Measurements from ENCODE around the gene KIR3DL1.
"Not testable (repeated sequence)": the region's sequence is repeated elsewhere in the genome, so short reads cannot be mapped to it uniquely, and the experiment has no call there.

The KIR3DL1 gene

DNA sequence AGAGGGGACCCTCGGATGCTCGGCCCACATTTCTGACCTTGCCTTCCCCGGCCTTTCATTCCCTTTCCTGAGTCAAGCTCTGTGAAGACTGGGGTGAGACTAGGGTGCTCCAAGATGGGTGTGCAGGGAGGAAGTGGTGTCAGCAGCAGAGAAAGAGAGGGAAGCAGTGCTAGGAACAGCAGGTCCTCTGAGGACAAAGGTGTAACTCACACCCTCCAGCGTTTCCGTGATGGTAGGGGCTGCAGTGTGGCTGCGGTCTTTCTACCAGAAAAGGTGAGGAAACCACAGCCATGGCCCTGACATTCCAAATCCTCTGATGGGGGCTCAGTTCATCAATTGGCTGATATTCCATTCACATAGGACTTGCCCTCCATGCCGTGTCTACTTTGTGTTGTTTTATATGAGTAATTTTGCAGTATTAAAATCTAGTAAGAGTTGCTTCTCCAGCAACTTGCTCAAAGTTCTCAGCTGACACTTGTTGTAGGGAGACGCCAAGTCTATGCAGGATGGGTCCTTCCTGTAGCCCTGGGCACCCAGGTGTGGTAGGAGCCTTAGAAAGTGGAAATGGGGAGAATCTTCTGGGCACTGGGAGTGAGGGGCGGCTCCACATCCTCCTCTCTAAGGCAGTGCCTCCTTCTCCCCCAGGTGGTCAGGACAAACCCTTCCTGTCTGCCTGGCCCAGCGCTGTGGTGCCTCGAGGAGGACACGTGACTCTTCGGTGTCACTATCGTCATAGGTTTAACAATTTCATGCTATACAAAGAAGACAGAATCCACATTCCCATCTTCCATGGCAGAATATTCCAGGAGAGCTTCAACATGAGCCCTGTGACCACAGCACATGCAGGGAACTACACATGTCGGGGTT, 1.6 kb downstream of the KIR3DL1 start:
- DNase-seq: no peak

DNA sequence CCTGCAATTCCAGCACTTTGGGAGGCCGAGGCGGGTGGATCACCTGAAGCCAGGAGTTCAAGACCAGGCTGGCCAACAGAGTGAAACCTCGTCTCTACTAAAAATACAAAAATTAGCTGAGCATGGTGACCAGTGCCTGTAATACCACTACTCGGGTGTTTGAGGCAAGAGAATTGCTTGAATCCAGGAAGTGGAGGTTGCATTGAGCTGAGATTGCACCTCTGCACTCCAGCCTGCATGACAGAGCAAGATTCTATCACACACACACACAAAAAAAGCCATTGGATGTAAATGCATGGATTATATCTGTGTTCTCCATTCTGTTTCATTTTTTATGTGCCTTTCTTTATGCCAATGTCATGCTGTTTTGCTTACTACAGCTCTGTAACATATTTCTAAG, 8.1 kb downstream of the KIR3DL1 start:
- DNase-seq: not testable (repeated sequence)

DNA sequence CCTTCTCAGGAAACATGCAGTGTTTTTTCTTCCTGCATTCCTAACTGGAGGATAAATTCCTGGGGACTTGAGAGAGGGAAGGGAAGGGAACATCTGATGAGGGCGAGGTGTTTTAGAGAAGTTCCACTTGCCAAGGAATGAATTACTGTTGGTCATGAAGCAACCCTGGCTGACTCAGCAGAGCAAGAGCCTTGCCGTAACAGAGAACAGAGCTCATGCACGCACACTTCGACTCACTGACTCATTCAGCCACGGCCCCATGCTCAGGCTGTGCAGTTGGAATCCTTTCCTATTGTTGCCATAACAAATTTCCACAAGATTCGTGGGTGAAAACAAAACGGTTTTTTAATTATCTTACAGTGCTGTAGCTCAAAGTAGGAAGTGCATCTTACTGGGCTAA, 9.1 kb downstream of the KIR3DL1 start:
- DNase-seq: not testable (repeated sequence)

DNA sequence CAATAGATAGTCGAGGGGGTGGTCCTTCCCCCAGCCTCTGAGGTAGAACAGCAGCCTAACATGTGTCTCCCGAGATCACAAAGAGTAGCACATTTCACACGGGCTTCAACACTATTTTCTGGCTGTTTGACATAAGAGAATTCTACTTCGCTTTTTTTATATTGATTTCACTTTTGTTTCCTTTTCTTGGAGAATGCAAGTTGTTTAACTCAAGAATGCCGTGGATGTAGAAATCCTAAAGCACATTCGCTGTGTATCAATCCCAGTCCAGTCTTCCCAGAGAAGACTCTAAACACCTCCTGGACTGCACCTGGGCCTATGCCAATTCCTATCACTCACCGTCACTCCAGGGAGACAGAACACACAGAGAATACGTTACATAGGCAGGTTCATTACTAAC, 11.8 kb downstream of the KIR3DL1 start:
- DNase-seq: not testable (repeated sequence)

DNA sequence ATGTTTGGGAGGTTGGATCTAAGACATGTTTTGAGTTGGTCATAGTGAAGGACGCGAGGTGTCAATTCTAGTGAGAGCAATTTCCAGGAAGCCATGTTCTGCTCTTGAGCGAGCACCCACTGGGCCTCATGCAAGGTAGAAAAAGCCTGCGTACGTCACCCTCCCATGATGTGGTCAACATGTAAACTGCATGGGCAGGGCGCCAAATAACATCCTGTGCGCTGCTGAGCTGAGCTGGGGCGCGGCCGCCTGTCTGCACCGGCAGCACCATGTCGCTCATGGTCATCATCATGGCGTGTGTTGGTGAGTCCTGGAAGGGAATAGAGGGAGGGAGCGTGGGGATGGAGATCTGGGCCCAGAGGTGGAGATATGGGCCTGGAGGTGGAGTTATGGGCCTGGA, 16.2 kb downstream of the KIR3DL1 start, which contains the start of gene KIR2DS4:
KIR2DS4 (plus strand) TSS at position 181 of the 400 bp plus-strand sequence.
- DNase-seq: not testable (repeated sequence)

DNA sequence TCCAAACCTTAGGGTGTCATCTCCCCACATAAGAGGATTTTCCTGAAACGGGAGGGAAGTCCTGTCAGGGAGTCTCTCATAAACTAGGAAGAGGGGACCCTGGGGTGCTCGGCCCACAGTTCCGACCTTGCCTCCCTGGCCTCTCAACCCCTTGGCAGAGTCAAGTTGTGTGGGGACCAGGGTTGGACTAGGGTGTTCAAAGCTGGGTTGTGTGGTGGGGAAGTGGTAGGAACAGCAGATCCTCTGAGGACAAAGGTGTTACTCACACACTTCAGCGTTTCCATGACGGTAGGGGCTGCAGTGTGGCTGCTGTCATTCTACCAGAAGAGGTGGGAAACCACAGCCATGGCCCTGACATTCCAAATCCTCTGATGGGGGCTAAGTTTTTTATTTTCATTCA, 18.9 kb downstream of the KIR3DL1 start:
- not testable (repeated sequence) for DNase-seq

DNA sequence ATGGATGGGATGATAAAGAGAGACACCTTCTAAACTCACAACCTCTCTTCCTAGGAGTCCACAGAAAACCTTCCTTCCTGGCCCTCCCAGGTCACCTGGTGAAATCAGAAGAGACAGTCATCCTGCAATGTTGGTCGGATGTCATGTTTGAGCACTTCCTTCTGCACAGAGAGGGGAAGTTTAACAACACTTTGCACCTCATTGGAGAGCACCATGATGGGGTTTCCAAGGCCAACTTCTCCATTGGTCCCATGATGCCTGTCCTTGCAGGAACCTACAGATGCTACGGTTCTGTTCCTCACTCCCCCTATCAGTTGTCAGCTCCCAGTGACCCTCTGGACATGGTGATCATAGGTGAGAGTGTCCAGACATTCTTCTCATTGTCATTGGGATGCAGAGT, 21.3 kb downstream of the KIR3DL1 start:
- not testable (repeated sequence) for DNase-seq

DNA sequence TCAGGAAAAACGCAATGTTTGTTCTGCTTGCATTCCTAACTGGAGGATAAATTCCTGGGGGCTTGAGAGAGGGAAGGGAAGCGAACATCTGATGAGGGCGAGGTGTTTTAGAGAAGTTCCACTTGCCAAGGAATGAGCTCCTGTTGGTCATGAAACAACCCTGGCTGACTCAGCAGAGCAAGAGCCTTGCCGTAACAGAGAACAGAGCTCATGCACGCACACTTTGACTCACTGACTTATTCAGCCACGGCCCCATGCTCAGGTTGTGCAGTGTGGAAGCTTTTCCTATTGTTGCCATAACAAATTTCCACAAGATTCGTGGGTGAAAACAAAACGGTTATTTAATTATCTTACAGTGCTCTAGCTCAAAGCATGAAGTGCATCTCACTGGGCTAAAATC, 26.9 kb downstream of the KIR3DL1 start:
- DNase-seq: not testable (repeated sequence)

DNA sequence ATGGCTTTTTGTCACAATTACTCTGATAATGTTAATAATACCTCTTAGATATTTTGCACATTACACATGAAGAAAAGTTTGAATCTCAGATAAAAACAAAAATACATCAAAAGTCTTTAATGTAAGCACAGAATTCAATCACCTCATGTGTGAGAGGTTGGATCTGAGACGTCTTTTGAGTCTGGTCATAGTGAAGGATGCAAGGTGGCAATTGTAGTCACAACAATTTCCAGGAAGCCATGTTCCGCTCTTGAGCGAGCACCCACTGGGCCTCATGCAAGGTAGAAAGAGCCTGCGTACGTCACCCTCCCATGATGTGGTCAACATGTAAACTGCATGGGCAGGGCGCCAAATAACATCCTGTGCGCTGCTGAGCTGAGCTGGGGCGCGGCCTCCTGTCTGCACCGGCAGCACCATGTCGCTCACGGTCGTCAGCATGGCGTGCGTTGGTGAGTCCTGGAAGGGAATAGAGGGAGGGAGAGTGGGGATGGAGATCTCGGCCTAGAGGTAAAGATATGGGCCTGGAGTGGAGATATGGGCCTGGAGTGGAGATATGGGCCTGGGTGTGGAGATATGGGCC, 33.9 kb downstream of the KIR3DL1 start, which contains the start of gene KIR3DL2:
KIR3DL2 (plus strand) TSS at position 383 of the 580 bp plus-strand sequence; CDS start at position 416, 33 bp downstream.
- DNase-seq: not testable (repeated sequence)

DNA sequence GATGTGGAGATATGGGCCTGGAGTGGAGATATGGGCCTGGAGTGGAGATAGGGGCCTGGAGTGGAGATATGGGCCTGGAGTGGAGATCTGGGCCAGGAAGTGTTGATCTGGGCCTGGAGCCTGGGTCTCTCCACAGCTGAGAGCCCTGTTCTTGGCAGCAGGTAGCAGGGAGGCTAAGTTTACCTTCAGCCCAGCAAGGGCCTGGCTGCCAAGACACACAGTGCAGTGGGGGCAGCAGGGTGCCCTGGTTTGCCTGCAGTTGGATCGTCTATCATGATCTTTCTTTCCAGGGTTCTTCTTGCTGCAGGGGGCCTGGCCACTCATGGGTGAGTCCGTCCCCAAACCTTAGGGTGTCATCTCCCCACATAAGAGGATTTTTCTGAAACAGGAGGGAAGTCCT, 34.7 kb downstream of the KIR3DL1 start:
- DNase-seq: no peak

DNA sequence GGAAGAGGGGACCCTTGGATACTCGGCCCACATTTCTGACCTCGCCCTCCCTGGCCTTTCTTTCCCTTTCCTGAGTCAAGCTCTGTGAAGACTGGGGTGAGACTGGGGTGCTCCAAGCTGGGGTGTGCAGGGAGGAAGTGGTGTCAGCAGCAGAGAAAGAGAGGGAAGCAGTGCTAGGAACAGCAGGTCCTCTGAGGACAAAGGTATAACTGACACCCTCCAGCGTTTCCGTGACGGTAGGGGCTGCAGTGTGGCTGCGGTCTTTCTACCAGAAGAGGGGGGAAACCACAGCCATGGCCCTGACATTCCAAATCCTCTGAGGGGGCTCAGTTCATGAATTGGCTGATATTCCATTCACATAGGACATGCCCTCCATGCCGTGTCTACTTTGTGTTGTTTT, 35.1 kb downstream of the KIR3DL1 start:
- no peak for DNase-seq

DNA sequence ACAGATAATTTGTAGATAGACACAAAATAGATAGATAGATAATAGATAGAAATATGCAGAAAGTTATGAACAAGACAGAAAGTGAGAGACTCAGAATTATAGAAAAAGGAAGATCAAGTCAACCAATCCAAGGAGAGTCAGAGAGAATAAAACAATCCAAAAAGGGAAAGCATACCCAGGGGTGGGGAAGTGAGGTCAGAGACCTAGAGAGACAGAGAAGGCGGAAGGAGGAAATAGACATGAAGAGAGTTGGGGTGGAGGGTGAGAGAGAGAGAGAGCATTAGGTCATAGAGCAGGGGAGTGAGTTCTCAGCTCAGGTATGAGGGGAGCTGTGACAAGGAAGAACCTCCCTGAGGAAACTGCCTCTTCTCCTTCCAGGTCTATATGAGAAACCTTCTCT, 39.0 kb downstream of the KIR3DL1 start:
- not testable (repeated sequence) for DNase-seq

DNA sequence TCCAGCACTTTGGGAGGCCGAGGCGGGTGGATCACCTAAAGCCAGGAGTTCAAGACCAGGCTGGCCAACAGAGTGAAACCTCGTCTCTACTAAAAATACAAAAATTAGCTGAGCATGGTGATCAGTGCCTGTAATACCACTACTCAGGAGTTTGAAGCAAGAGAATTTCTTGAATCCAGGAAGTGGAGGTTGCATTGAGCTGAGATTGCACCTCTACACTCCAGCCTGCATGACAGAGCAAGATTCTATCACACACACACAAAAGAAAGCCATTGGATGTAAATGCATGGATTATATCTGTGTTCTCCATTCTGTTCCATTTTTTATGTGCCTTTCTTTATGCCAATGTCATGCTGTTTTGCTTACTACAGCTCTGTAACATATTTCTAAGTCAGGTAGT, 42.2 kb downstream of the KIR3DL1 start:
- not testable (repeated sequence) for DNase-seq

DNA sequence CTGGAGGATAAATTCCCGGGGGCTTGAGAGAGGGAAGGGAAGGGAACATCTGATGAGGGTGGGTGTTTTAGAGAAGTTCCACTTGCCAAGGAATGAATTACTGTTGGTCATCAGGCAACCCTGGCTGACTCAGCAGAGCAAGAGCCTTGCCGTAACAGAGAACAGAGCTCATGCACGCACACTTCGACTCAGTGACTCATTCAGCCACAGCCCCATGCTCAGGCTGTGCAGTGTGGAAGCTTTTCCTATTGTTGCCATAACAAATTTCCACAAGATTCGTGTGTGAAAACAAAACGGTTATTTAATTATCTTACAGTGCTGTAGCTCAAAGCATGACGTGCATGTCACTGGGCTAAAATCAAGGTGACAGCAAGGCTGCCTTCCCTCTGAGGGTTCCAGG, 43.2 kb downstream of the KIR3DL1 start:
- DNase-seq: not testable (repeated sequence)

DNA sequence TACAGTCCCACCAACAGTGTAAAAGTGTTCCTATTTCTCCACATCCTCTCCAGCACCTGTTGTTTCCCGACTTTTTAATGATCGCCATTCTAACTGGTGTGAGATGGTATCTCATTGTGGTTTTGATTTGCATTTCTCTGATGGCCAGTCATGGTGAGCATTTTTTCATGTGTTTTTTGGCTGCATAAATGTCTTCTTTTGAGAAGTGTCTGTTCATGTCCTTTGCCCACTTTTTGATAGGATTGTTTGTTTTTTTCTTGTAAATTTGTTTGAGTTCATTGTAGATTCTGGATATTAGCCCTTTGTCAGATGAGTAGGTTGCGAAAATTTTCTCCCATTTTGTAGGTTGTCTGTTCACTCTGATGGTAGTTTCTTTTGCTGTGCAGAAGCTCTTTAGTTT, 47.2 kb downstream of the KIR3DL1 start:
- DNase-seq: not testable (repeated sequence)

DNA sequence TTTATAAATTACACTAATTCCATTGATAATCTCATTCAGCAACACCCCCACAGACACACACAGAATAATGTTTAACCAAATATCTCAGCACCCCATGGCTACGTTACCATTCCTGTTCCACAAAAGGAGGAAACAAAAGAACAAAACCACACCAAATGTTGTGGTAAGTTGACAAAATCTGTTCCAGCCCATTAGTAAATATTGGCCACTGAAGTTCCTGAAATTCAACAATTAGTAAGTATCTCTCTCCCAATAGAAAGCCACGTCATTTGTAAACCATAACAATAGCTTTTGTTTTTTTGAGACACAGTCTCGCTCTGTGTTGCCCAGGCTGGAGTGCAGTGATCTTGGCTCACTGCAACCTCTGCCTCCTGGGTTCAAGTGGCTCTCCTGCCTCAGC, 55.4 kb downstream of the KIR3DL1 start:
- no peak for DNase-seq

DNA sequence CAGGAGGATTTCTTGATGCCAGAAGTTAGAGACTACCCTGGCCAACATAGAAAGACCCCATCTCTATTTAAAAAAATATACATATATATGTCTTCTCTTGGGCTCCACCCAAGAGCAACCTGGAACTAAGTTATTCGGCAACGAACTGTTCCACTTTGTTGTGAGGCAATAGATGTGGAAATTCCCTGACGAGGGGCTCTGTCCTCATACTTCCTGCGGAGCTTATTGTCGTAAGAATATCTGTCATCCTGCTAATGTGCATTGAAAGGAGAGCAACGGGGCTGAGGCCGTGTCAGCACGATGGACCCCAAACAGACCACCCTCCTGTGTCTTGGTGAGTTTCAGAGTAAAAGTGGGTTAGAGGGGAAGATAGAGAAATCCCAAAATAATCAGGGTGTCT, 57.7 kb downstream of the KIR3DL1 start, which contains the start of gene FCAR:
FCAR (plus strand) TSS at position 246 of the 400 bp plus-strand sequence; CDS start at position 301, 55 bp downstream.
- DNase-seq: no peak

DNA sequence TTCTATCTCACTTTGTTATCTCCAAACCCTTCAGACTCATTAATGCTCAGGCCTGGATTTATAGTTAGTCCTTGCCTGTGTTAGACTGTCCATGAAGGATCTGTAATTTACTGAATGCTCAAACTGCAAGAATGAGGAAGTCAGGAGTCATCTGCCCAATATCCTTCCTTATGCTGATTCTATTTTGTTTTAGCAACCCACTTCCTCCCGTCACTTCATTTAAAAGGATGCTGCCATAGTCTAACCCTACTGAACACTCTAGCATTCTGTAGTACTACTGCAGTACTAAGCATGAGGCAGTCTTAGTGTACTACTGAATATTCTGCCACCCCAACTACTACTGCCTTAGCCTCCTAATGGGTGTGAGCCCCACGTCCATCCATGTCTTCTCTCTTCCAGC, 59.2 kb downstream of the KIR3DL1 start:
- no peak for DNase-seq

DNA sequence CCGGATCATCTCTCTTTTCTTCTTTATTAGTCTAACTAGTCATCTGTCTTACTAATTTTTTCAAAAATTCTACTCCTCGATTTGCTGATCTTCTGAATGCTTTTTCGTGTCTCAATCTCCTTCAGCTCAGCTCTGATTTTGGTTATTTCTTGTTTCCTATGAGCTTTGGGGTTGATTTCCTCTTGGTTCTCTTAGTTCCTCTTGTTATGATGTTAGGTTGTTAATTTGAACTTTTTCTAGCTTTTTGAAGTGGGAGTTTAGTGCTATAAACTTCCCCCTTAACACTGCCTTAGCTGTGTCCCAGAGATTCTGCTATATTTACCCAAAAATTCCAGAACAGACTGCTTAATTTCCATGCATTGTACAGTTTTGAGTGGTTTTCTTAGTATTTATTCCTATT, 61.2 kb downstream of the KIR3DL1 start:
- DNase-seq: no peak
